ENCODE measurements around the gene ENTREP3. TPM values are rescaled to one million over a fixed set of nuclear protein-coding genes. Genes with fewer than 3 reads are reported as not detected.
"Not testable (repeated sequence)": the region's sequence is repeated elsewhere in the genome, so short reads cannot be mapped to it uniquely, and the experiment has no call there.

Gene ENTREP3
- total RNA-seq, 2 experiments from 2014 or later: 22.8 to 22.9 TPM

DNA sequence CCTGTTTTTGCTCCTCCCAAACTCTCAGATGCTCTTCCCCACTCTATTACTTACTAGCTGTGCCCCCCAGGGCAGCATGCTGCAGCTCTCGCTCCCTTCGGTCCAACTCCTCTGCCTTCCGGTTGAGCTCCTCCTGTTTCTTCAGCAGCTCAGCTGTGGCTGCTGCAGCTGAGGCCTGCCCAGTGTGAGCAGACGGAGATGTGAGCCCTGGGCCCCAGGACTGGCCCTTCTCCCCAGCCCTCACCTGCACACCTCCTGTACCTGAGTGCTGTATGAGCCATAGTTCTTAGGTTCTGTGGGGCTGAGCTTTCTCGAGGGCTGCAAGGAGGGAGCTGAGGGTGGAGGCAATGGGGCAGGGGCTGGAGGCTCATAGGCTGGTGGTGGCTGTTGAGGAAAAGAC lies 5.0 kb upstream of the ENTREP3 start:
- POLR2A ChIA-PET: no interaction called here
- DNase-seq: no peak
- Mint-ChIP-seq H3K9me3 (no peaks in the 10 kb centered on the region), H3K36me3 (ENCODE audit: low read depth) (peaks cover 56% of the 10 kb centered on the region), H3K4me3 (peak overlapping the region; percentile 94), H3K27me3 (no peaks in the 10 kb centered on the region), H3K27ac (peak overlapping the region; percentile 31), H3K4me1 (peaks cover 51% of the 10 kb centered on the region)
- CTCF ChIA-PET: interaction anchor here (1.0 to 5.3 kb wide), 8 partner anchors 9 to 88 kb away, joined by 3 to 72 read pairs (median 6); partner anchors contain the start of genes CLK2, FDPS, HCN3 and KRTCAP2

DNA sequence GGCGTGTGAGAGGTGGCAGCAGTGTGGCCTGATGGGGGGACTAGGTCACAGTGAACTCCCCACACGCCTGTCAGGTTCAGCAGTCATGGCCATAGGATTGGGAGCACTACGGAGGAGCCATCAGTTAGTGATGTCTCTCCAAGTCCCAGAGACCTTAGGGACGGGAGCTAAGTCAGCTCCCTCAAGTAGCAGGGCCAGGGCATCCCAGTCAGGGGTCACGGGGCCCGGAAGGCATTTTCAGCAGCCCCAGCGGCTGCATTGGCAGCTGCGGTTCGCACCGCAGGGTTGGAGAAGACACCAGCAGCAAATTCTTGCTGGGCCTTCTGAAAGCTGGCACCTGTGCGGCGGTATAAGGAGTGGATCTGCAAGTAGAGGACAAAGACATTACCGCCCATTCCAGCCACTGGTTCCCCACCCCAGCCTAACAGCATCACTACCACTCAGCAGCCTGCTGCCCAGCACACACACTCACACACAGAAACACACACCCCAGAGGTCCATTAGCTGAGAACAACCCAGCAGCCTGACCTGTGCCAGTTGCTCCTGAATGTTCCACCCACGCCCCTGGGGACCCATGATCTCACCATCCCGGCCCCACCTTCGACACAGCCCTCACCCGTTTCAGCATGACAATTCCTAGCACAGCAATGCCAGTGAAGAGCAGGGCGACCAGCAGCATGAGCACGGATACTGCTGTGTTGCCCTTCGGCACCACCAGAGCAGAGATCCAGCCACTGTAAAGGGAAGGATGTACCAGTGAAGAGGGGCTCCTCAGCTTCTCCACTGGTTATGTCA lies 972 bp upstream of the ENTREP3 start:
- Mint-ChIP-seq H3K9me3 (no peaks in the 10 kb centered on the region), H3K27ac (peak overlapping the region; percentile 73), H3K4me3 (peak overlapping the region; percentile 78), H3K36me3 (ENCODE audit: low read depth) (peaks cover 29% of the 10 kb centered on the region), H3K27me3 (no peaks in the 10 kb centered on the region), H3K4me1 (peaks cover 51% of the 10 kb centered on the region)
- DNase-seq: no peak
- CTCF ChIA-PET: interaction anchor here (0.7 to 2.2 kb wide), 2 partner anchors 48 to 49 kb away, joined by 4 to 5 read pairs; partner anchors contain the start of gene THBS3
- POLR2A ChIA-PET: no interaction called here

DNA sequence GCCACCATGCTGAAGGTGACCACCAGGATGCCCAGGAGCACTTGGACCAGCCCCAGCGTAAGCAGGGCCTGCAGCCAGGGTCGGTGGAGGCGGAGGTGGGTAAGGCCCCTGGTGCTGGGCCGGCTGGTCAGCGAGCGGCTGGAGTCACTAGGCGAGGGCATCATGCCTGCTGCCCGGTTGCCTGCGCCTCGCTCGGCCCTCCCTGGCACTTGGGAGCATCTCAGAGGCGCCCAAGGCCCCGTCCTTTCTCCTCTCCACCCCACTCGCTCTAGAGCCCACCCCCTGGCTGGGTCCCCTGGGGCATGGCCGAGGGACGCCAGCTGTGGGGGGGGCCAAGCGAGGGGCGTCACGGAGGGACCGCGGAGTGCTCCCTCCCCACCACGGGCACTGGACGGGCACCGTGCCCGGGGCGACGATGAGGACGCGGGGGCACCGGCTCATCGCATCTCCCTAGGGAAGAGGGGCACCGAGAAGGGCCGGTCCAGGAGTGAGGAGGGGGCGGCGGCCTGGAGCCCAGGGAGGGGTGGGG lies 505 bp downstream of the ENTREP3 start:
- DNase-seq: no peak
- Mint-ChIP-seq H3K4me3 (peak overlapping the region; percentile 78), H3K36me3 (ENCODE audit: low read depth) (peaks cover 17% of the 10 kb centered on the region), H3K27me3 (no peaks in the 10 kb centered on the region), H3K4me1 (peaks cover 49% of the 10 kb centered on the region), H3K27ac (no peak overlapping the region), H3K9me3 (no peaks in the 10 kb centered on the region)
- ChIA-PET CTCF (interaction anchor here (0.6 to 2.2 kb wide), 3 partner anchors 48 to 595 kb away, joined by 3 to 5 read pairs (median 4); partner anchors contain the start of gene THBS3), POLR2A (no interaction called here)

DNA sequence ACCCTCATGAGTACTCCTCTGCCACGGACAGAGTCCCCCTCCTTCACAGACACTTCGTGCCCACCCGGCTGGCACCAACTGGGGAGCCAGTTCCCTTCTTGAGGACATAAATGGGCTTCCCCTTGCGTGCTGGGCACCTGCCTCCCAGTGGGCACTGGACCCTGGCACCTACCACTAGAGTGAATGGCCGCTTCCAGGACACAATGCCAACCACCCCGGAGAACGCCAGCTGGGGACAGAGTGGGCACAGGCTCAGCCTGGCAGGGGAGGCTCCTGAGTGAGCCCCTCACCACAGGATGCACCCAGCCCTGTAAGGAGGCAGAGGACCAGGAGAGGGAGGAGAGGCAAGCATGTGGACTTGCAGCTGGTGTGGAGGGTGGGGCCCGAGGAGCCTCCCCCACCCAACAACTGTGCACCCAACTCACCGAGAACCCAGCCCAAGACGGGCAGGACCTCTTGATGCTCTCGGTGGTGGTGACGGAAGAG lies 1.0 kb downstream of the ENTREP3 start:
- no peaks in the 10 kb centered on the region for H3K27me3 Mint-ChIP-seq
- peaks cover 49% of the 10 kb centered on the region for H3K4me1 Mint-ChIP-seq
- H3K36me3 Mint-ChIP-seq (ENCODE audit: low read depth): peaks cover 15% of the 10 kb centered on the region
- CTCF ChIA-PET: interaction anchor here (1.1 kb wide), 1 partner anchor 69 kb away, joined by 4 read pairs; no protein-coding TSS in a partner anchor
- no peak for DNase-seq
- no peaks in the 10 kb centered on the region for H3K9me3 Mint-ChIP-seq
- H3K4me3 Mint-ChIP-seq: peak overlapping the region; percentile 78
- POLR2A ChIA-PET: no interaction called here
- peak overlapping the region; percentile 73 for H3K27ac Mint-ChIP-seq

DNA sequence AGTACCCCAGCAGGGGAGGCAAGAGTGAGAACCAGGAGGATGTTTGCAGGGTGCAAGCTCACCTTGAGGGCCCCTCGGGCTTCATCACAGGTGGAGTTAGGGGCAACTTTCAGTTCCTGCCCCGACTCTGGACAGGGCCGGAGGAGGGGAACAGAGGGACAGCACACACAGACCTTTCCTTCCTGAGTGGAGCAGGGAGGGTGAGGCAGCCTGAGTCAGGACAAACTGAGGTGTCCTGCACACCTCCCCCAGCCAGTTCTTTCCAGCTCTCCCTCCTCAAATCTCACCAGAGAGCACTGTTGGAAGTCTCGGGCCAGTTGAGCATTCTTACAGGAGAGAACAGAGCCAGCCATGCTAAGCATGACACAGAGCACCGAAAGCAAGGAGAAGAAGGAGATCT lies 1.5 kb downstream of the ENTREP3 start:
- Mint-ChIP-seq H3K9me3 (no peaks in the 10 kb centered on the region), H3K4me1 (peaks cover 49% of the 10 kb centered on the region), H3K36me3 (ENCODE audit: low read depth) (peaks cover 15% of the 10 kb centered on the region), H3K27ac (peak overlapping the region; percentile 73), H3K27me3 (no peaks in the 10 kb centered on the region), H3K4me3 (peak overlapping the region; percentile 78)
- ChIA-PET POLR2A (no interaction called here), CTCF (no interaction called here)
- DNase-seq: no peak

DNA sequence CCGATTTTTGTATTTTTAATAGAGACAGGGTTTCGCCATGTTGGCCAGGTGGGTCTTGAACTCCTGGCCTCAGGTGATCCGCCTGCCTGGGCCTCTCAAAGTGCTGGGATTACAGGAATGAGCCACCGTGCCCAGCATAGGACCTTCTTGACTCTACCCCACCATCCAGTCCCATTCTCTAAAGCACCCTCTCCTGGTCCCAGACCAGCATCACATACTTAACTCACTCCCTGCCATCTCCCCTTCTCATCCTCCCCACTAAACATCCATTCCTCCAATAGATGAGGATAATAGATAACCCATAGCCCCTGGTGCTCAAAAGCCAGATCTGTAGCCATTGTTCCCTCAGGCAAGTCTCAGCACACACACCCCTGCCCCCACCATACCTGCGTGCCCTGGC lies 2.1 kb downstream of the ENTREP3 start:
- no peak for DNase-seq
- Mint-ChIP-seq H3K27me3 (no peaks in the 10 kb centered on the region), H3K4me1 (peaks cover 49% of the 10 kb centered on the region), H3K36me3 (ENCODE audit: low read depth) (peaks cover 9% of the 10 kb centered on the region), H3K27ac (no peak overlapping the region), H3K9me3 (no peaks in the 10 kb centered on the region), H3K4me3 (peak overlapping the region; percentile 78)
- ChIA-PET CTCF (no interaction called here), POLR2A (no interaction called here)

DNA sequence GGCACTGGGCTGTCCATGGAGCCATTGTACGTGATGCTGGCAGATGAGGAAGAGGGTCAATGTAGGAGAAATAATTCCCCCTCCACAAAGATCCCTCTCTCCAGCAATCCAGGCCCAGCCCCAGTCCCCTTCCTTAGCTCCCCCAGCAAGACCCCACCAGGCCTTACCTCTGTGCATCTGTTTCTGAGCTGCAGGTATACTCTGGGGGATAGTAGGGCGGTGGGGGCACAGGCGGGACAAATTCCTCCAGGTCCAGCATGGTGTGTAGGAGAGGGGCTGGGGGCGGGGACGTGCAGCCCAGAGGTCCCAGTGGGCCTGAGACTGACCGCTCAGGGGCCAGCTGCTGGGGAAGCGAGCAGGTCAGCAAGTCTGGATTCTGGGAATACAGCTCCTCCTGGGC lies 3.7 kb downstream of the ENTREP3 start:
- Mint-ChIP-seq H3K9me3 (no peaks in the 10 kb centered on the region), H3K4me3 (no peak overlapping the region), H3K4me1 (peaks cover 43% of the 10 kb centered on the region), H3K27me3 (no peaks in the 10 kb centered on the region), H3K27ac (no peak overlapping the region), H3K36me3 (ENCODE audit: low read depth) (peaks cover under 1% of the 10 kb centered on the region)
- ChIA-PET POLR2A (no interaction called here), CTCF (interaction anchor here (0.7 to 5.0 kb wide), 35 partner anchors 8 to 738 kb away, joined by 3 to 72 read pairs (median 5); partner anchors contain the start of genes CLK2, FDPS, HCN3 and KRTCAP2)
- DNase-seq: no peak

DNA sequence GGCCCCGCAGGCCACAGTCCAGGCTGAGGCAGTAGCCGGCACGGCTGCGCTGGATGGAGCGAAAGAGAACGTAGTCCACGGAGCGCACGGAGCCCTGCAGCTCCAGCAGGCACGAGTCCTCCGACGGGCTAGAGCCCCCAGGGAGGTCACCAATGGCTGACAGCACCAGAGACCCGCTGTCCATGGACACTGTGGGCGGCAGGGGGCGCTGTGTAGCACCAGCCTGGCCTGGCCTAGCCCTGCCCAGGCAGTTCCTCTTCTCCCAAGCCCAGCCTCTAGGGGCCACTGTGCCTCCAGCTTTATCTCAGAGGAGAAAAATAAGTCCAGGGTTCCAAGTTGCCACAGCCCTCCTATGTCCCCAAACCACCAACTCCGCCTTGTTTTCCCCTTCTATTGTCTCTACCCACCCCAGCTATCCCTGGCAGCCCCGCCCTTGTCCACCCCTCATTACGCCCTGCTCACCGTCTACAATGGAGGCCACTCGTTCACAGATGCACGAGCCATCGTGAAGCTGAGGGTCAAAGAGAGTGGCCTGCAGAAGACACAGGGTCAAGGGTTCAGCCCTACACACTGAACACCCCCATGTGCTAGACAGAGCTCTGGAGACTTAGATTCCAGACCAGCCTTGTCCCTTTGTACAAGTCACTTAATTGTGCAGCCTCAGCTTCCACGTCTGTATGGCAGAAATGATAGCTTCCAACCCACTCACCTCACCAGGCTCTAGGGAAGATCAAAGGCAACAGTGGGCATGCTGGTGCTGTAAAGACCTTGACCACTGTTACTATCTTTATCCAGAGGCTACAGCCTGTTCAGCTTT lies 4.4 kb downstream of the ENTREP3 start:
- DNase-seq: peak; percentile 97
- H3K27me3 Mint-ChIP-seq: no peaks in the 10 kb centered on the region
- POLR2A ChIA-PET: interaction anchor here (0.6 kb wide), 1 partner anchor 14 kb away, joined by 3 read pairs; no protein-coding TSS in a partner anchor
- H3K36me3 Mint-ChIP-seq (ENCODE audit: low read depth): peaks cover 3% of the 10 kb centered on the region
- peaks cover 44% of the 10 kb centered on the region for H3K4me1 Mint-ChIP-seq
- H3K4me3 Mint-ChIP-seq: peak overlapping the region; percentile 64
- peak overlapping the region; percentile 74 for H3K27ac Mint-ChIP-seq
- CTCF ChIA-PET: interaction anchor here (0.6 to 5.0 kb wide), 63 partner anchors 9 to 738 kb away, joined by 3 to 72 read pairs (median 4); partner anchors contain the start of genes ARHGEF2, CLK2, FDPS and HCN3
- H3K9me3 Mint-ChIP-seq: no peaks in the 10 kb centered on the region

DNA sequence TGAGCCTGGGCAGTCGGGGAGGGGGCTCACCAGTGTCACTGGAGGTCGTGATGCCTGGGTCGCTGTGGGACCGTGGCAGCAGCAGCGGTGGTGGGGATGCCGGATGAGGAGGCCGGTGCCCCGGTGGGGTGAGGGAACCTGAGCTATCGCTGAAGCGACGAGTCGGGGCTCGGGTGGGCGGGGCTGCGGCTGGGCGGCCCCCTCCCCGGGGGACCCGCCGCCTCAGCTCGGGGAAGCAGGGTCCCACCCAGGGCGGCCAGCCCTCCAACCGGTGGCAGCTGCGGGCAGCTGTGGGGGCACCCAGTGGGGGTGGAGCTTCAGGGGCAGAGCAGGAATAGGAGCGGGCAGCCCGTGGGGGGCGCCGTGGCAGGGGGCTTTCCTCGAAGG lies 5.0 kb downstream of the ENTREP3 start:
- DNase-seq: no peak
- peak overlapping the region; percentile 81 for H3K27ac Mint-ChIP-seq
- POLR2A ChIA-PET: interaction anchor here (0.6 kb wide), 1 partner anchor 15 kb away, joined by 3 read pairs; no protein-coding TSS in a partner anchor

DNA sequence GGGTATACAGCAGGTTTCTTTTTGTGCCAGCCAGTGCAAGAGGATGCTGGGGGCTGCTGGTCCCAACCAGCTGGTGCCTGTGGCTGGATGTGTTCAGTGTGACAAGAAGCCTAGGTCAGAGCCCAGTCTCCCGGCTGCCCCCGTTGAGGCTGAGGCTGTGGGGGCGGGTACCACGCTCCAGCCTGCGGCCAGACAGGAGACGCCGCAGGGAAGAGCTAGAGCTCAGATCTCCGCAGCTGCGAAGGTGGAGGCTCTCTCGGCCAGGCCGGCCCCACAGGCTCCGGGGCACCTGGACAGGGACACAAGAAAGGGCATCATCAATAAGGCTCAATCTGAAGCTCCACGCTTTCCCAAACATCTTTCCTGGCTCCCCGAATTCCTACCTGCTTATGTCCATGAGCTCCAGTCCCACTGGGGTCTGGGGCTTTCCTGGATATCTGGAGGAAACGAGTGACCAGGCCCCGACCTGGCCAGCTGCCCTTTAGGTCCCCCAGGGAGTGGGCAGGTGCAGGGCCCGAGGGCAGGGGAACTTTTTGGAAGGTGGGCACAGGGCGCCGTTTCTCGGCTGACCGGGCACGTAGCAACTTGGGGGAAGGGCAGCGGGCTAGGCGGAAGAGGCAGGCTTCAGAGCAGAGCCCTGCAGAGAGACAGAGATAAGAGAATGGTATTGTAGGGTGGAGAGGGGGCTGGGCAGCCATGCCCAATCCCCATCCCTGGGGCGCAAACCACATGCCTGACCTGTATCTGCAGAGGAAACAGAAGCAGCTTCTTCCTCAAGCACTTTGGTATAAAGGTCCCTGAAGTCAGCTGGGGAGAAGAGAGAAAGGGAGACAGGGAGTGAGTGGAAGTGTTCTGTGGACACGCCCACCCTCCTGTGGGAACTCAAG lies 7.4 kb downstream of the ENTREP3 start:
- POLR2A ChIA-PET: interaction anchor here (0.6 kb wide), 2 partner anchors 243 to 506 kb away, joined by 3 read pairs; no protein-coding TSS in a partner anchor
- peaks cover 2% of the 10 kb centered on the region for H3K27me3 Mint-ChIP-seq
- H3K9me3 Mint-ChIP-seq: no peaks in the 10 kb centered on the region
- no peak for DNase-seq
- CTCF ChIA-PET: interaction anchor here (1.1 to 5.0 kb wide), 4 partner anchors 12 to 75 kb away, joined by 4 to 72 read pairs (median 20); partner anchors contain the start of gene SCAMP3
- H3K4me3 Mint-ChIP-seq: no peak overlapping the region
- peaks cover 45% of the 10 kb centered on the region for H3K4me1 Mint-ChIP-seq
- H3K36me3 Mint-ChIP-seq (ENCODE audit: low read depth): peaks cover 8% of the 10 kb centered on the region
- no peak overlapping the region for H3K27ac Mint-ChIP-seq

More for the DNA sequence above, 5.0 kb downstream of the ENTREP3 start:
- Mint-ChIP-seq H3K36me3 (ENCODE audit: low read depth) (peaks cover 3% of the 10 kb centered on the region), H3K4me1 (peaks cover 42% of the 10 kb centered on the region), H3K9me3 (no peaks in the 10 kb centered on the region), H3K27me3 (no peaks in the 10 kb centered on the region), H3K4me3 (peak overlapping the region; percentile 64)
- CTCF ChIA-PET: interaction anchor here (0.6 to 5.0 kb wide), 43 partner anchors 10 to 739 kb away, joined by 3 to 72 read pairs (median 5); partner anchors contain the start of genes ARHGEF2, CLK2, FDPS and HCN3

DNA sequence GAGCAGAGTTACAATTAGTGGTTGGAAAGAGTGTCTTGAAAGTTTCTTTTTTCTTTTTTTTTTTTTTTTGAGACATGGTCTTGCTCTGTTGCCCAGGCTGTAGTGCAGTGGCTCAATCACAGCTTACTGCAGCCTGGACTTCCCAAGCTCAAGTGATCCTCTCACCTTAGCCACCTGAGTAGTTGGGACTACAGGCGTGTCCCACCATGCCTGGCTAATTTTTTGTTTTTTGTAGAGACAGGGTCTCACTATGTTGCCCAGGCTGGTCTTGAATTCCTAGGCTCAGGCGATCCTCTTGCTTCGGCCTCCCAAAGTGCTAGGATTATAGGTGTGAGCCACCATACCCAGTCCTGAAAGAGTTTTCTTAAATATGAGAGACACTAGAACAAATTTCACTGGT lies 8.5 kb downstream of the ENTREP3 start:
- H3K36me3 Mint-ChIP-seq (ENCODE audit: low read depth); H3K4me3 Mint-ChIP-seq; DNase-seq; H3K9me3 Mint-ChIP-seq; H3K27me3 Mint-ChIP-seq: not testable (repeated sequence)
- Mint-ChIP-seq H3K4me1 (peaks cover 52% of the 10 kb centered on the region), H3K27ac (peak overlapping the region; percentile 94)
- POLR2A ChIA-PET: interaction anchor here (0.6 kb wide), 2 partner anchors 244 to 507 kb away, joined by 3 read pairs; no protein-coding TSS in a partner anchor
- CTCF ChIA-PET: interaction anchor here (0.6 to 1.1 kb wide), 4 partner anchors 15 to 910 kb away, joined by 3 to 4 read pairs (median 4); no protein-coding TSS in a partner anchor
